ENCODE results near the gene TTYH3.

DNA sequence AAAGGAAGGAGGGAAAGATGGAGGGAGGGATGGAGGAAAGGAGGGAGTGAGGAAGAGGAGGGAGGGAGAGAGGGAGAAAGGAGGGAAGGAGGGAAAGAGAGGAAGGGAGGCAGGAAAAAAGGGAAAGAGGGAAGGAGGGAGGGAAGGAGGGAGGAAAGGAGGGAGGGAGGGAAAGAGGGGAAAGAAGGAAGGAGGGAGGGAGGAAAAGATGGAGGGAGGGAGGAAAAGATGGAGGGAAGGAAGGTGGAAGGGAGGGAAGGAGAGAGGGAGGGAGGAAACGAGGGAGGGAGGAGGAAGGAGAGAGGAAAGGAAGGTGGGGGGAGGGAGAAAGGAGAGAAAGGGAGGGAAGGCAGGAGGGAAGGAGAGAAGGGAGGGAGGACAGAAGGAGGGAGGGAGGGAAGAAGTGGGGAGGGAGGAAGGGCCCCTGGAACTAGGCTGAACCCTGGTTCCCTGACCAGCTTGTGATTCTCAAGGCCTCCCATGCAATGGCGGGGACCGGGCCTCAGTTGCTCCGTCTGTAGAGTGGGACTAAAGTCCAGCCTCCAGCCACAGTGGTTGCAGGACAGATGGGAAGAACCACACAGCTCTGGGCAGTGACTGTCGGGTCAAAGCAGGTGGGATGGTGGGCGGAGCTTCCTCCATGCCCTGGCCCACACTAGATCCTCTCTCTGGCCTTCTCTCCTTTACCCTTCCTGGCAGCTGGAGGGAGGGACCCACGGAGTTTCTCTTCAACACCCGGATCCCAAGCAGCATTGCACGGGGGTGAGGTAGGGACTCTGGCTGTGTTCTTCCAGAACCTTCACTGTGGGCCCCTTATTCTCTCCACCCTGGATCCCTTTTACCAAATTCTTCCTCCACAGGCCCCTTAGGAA is 4.3 kb upstream of the TTYH3 start:
- no peak for TF ChIP-seq JUN (CRISPR knock-in tag; IDR thresholded peaks at IDR 0.05)
- TF ChIP-seq, protein P1, sequence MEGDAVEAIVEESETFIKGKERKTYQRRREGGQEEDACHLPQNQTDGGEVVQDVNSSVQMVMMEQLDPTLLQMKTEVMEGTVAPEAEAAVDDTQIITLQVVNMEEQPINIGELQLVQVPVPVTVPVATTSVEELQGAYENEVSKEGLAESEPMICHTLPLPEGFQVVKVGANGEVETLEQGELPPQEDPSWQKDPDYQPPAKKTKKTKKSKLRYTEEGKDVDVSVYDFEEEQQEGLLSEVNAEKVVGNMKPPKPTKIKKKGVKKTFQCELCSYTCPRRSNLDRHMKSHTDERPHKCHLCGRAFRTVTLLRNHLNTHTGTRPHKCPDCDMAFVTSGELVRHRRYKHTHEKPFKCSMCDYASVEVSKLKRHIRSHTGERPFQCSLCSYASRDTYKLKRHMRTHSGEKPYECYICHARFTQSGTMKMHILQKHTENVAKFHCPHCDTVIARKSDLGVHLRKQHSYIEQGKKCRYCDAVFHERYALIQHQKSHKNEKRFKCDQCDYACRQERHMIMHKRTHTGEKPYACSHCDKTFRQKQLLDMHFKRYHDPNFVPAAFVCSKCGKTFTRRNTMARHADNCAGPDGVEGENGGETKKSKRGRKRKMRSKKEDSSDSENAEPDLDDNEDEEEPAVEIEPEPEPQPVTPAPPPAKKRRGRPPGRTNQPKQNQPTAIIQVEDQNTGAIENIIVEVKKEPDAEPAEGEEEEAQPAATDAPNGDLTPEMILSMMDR (IDR thresholded peaks at IDR 0.05) = no peak
- TF ChIP-seq, protein P2, sequence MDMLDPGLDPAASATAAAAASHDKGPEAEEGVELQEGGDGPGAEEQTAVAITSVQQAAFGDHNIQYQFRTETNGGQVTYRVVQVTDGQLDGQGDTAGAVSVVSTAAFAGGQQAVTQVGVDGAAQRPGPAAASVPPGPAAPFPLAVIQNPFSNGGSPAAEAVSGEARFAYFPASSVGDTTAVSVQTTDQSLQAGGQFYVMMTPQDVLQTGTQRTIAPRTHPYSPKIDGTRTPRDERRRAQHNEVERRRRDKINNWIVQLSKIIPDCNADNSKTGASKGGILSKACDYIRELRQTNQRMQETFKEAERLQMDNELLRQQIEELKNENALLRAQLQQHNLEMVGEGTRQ (CRISPR knock-in tag; IDR thresholded peaks at IDR 0.05) = no peak
- TF ChIP-seq, protein P3, sequence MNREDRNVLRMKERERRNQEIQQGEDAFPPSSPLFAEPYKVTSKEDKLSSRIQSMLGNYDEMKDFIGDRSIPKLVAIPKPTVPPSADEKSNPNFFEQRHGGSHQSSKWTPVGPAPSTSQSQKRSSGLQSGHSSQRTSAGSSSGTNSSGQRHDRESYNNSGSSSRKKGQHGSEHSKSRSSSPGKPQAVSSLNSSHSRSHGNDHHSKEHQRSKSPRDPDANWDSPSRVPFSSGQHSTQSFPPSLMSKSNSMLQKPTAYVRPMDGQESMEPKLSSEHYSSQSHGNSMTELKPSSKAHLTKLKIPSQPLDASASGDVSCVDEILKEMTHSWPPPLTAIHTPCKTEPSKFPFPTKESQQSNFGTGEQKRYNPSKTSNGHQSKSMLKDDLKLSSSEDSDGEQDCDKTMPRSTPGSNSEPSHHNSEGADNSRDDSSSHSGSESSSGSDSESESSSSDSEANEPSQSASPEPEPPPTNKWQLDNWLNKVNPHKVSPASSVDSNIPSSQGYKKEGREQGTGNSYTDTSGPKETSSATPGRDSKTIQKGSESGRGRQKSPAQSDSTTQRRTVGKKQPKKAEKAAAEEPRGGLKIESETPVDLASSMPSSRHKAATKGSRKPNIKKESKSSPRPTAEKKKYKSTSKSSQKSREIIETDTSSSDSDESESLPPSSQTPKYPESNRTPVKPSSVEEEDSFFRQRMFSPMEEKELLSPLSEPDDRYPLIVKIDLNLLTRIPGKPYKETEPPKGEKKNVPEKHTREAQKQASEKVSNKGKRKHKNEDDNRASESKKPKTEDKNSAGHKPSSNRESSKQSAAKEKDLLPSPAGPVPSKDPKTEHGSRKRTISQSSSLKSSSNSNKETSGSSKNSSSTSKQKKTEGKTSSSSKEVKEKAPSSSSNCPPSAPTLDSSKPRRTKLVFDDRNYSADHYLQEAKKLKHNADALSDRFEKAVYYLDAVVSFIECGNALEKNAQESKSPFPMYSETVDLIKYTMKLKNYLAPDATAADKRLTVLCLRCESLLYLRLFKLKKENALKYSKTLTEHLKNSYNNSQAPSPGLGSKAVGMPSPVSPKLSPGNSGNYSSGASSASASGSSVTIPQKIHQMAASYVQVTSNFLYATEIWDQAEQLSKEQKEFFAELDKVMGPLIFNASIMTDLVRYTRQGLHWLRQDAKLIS (CRISPR knock-in tag; IDR thresholded peaks at IDR 0.05; ENCODE audit: borderline replicate concordance) = no peak
- TF ChIP-seq, protein P4, sequence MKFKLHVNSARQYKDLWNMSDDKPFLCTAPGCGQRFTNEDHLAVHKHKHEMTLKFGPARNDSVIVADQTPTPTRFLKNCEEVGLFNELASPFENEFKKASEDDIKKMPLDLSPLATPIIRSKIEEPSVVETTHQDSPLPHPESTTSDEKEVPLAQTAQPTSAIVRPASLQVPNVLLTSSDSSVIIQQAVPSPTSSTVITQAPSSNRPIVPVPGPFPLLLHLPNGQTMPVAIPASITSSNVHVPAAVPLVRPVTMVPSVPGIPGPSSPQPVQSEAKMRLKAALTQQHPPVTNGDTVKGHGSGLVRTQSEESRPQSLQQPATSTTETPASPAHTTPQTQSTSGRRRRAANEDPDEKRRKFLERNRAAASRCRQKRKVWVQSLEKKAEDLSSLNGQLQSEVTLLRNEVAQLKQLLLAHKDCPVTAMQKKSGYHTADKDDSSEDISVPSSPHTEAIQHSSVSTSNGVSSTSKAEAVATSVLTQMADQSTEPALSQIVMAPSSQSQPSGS (CRISPR knock-in tag; IDR thresholded peaks at IDR 0.05; ENCODE audit: borderline replicate concordance, low read depth) = no peak
- TF ChIP-seq, protein P5, sequence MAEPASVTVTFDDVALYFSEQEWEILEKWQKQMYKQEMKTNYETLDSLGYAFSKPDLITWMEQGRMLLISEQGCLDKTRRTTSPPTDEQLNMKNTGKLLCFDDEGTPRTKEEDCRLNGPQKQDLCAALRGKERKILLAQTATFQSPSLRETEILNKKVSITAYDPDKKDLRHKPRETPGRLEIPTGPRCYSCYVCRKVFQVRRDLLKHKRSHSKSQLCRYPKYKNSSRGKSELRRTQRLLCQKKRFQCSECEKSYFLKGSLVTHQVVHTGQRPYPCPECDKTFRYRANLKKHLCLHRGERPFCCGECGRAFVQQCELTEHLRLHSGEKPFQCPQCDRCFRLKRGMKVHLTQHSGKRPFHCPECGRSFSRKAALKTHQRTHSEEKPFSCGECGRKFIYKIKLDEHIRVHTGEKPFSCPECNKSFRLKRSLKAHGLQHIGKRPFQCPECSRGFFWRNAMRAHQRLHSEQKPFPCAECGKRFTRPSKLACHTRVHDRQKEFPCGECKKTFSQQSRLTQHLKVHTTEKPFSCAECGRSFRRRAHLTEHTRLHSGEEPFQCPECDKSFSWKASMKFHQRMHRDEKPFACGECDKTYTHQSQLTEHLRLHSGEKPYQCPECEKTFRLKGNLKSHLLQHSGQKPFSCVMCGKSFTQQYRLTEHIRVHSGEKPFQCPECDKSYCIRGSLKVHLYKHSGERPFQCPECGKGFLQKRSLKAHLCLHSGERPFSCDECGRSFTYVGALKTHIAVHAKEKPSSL (CRISPR knock-in tag; conservative IDR thresholded peaks at IDR 0.05) = no peak
- TF ChIP-seq ELF4 (CRISPR knock-in tag; IDR thresholded peaks at IDR 0.05; ENCODE audit: low read depth) = no peak
- TF ChIP-seq TCF7 (CRISPR knock-in tag; IDR thresholded peaks at IDR 0.05; ENCODE audit: low read depth) = no peak
- TF ChIP-seq, protein P6, sequence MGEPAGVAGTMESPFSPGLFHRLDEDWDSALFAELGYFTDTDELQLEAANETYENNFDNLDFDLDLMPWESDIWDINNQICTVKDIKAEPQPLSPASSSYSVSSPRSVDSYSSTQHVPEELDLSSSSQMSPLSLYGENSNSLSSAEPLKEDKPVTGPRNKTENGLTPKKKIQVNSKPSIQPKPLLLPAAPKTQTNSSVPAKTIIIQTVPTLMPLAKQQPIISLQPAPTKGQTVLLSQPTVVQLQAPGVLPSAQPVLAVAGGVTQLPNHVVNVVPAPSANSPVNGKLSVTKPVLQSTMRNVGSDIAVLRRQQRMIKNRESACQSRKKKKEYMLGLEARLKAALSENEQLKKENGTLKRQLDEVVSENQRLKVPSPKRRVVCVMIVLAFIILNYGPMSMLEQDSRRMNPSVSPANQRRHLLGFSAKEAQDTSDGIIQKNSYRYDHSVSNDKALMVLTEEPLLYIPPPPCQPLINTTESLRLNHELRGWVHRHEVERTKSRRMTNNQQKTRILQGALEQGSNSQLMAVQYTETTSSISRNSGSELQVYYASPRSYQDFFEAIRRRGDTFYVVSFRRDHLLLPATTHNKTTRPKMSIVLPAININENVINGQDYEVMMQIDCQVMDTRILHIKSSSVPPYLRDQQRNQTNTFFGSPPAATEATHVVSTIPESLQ (CRISPR knock-in tag; IDR thresholded peaks at IDR 0.05) = no peak
- TF ChIP-seq, protein P7, sequence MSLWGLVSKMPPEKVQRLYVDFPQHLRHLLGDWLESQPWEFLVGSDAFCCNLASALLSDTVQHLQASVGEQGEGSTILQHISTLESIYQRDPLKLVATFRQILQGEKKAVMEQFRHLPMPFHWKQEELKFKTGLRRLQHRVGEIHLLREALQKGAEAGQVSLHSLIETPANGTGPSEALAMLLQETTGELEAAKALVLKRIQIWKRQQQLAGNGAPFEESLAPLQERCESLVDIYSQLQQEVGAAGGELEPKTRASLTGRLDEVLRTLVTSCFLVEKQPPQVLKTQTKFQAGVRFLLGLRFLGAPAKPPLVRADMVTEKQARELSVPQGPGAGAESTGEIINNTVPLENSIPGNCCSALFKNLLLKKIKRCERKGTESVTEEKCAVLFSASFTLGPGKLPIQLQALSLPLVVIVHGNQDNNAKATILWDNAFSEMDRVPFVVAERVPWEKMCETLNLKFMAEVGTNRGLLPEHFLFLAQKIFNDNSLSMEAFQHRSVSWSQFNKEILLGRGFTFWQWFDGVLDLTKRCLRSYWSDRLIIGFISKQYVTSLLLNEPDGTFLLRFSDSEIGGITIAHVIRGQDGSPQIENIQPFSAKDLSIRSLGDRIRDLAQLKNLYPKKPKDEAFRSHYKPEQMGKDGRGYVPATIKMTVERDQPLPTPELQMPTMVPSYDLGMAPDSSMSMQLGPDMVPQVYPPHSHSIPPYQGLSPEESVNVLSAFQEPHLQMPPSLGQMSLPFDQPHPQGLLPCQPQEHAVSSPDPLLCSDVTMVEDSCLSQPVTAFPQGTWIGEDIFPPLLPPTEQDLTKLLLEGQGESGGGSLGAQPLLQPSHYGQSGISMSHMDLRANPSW (CRISPR knock-in tag; conservative IDR thresholded peaks at IDR 0.05; ENCODE audit: low read depth) = no peak
- TF ChIP-seq, protein P8, sequence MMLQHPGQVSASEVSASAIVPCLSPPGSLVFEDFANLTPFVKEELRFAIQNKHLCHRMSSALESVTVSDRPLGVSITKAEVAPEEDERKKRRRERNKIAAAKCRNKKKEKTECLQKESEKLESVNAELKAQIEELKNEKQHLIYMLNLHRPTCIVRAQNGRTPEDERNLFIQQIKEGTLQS (CRISPR knock-in tag; conservative IDR thresholded peaks at IDR 0.05) = no peak
